ENCODE data around the gene DOCK1.

The DOCK1 gene

DNA sequence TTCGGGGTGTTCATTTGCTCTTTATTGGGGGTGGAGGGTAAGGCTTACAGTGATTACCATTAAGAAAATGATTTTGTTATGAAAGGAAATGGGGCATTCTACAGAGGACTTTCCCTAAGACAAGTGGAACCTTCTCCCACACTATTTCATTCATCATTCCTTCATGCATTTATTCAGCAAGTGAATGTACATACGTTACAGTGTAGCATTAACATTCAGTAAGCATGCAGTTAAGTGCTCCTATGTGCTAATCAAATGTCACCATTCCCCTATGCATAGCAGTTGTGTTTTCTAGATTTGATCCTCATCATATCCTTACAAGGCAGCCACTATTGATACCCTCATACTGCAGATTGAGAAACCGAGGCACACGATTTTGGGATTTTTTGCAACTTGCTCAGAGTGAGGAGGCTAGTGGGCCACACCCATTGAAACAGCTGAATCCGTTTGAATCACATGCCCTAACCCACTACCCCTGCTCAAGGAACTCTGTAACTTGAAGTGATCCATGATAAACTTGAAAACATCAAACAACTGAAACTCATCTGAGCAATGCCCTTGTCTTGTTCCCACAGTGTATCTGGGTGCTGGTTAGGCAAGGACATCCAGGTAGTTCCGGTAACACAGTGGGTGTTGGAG, 274.5 kb downstream of the DOCK1 start:
- no peak for DNase-seq (ENCODE audit: low read depth in 2 of 2)

DNA sequence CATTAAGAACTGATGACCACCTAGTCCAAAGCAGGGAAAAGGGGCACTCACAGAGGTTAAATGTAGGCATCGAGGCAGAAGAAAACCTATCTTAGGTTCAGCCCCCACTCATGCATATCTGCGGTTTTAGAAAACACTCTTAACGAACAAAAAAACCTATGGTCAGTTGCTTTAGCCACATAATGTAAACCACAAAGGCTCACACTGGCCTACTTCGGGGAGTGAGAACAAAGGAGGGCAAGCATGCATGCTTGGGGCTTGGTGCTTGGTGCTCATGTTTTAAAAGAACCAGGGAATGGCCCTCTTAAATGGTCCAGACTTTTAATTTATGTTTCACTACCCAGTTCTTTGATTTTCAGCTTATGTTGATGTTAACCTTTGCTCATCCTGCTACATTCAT, 276.9 kb downstream of the DOCK1 start:
- no peak for DNase-seq (ENCODE audit: low read depth in 2 of 2)

DNA sequence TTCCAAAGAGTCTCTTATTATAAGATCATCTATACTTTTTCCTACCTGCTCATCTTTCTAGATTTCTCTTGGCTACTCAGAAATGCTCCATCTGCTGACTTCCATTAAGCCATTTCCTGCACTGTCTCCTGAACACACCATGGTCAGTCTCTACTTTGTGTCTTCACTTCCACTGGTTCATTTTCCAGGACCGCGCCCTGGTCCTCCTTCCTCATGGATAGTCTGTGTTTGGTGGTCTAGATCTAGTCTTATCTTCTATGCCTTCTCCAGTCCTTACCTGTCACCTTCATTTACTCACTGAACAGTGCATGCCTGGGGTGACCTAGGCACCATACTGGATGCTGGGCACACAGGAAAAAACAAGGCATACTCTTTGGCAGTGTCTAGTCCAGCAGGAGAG, 279.4 kb downstream of the DOCK1 start:
- DNase-seq (ENCODE audit: low read depth in 2 of 2): no peak

DNA sequence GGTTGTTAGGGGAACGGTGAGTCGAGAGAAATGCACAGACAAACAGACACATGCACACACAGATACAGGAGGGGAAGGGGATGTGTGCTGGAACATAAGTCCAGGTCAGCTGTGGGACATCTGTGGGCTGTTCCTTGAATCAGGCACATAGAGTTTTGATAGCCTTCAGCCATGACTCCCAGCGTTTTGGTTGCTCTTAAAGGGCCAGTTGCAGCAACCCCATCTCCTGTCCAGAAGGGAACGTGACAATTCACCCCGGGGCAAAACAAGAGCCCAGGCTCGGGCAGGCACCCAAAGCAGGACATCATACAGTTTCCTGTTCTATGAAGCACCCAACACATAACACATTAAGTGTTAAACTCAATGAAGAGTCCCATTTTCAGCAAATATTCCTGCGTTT, 281.6 kb downstream of the DOCK1 start:
- DNase-seq (ENCODE audit: low read depth in 2 of 2): no peak

DNA sequence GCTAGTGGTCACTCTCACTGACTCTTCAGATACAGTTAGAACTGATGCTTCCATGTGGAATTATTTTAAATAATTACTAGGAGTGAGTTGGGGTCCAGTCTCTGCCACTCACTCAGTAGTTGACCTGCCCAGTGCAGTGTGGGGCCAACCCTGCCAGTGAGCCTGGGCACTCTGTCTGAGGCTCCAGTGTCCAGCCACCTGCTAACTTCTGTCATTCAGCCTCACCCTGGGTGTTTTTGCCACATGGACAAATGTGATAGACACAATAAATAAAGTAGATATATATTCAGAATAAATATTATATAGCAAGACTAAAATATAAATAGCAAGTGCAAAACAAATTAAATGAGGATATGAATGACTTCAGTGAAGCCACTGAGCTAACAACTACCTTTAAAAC, 284.0 kb downstream of the DOCK1 start:
- DNase-seq (ENCODE audit: low read depth in 2 of 2): no peak

DNA sequence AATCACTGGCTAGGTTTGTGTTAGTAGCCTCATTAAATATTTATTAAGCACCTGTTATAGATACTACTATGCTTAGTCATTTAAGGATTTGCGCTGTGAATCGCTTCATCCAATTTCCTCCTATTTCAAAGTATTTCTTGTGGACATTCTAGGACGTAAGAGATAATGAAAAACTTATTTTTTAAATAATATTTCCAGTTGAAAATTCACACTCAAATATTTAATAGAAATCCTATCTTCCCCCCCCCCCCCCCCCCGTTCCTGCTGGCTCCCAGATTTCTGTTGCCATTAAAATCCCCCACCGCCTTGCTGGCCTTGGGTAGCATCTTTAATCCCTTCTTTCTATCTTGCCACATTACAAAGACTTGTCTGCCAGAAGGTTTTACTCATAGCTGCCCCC, 285.2 kb downstream of the DOCK1 start:
- DNase-seq (ENCODE audit: low read depth in 2 of 2): no peak

DNA sequence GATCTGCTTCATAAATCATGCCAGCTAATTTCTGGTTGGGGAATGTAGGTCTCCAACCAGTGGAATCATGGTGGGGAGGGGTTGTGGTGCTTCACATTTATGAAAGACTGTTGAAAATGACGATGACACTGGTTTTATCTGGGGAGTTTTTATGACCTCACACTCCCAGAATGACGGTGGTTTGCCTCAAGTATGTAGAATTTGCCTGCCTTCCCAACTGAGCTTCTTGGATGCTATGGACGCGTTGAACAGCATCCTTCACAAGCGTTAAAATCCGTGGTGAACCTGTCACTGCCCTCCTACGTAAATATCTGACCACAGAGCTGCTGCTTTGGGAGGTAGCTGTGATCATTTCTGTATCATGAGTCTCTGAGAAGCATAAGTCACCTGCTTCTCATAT, 287.9 kb downstream of the DOCK1 start:
- DNase-seq (ENCODE audit: low read depth in 2 of 2): no peak

DNA sequence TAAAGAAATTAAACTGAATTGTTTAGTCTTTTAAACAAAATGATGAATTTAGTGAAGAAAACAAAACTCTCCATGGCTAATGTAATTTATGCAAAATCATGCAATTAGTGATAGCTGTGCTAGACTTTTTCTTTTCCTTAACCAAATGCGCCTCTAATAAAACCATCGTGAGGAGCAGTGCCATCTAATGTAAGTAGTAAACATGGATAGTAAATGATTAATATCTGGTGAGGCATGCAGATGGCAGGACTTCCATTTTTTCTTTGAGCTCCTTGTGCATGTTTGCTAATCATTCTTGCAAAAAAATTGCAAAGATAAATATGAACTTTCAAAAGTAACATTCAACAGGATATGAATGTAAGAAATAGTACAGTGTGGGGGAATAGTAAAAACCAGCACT, 288.9 kb downstream of the DOCK1 start:
- DNase-seq (ENCODE audit: low read depth in 2 of 2): no peak

DNA sequence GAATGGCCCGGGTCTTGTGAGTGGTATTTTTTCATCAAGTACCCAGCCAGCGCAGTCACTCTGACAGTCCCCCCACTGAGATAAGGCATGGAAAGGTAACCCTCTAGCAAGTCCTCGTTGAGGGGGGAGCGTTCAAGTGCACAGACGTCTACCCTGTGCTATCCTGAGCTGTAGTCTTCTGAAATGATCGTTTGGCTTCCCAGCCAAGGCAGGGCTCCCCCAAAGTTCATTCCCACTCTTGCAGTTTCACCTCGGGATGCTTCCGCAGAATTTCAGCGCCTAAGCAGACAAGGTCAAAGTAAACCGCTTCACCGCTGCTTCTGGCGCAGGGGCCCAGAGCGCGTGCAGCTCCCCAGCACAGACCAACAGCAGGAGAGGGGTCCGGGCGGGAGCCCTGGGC, 289.4 kb downstream of the DOCK1 start:
- DNase-seq (ENCODE audit: low read depth in 2 of 2): no peak

DNA sequence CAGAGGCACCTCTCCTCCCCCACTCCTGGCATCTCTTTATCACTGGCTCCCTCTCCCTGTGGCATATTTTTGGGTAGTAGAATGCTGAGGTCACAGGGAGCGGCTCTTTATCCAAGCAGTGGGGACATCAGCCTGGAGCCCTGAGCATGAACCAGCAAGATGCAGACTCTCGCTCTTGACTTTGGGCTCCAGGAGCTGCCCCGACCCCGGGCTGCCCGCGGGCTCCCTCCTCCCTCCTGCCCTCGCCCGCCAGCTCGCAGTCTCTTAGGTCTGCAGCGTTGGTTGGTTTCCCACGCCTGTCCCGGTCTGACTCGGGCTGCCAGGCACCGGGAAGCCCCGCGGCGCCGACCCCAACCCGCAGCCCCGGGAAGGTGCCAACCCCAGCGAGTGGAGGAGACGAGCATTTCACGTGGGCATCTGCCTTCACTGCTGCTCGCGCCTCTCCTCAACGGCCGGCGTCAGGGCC, 289.8 kb downstream of the DOCK1 start:
- DNase-seq (ENCODE audit: low read depth in 2 of 2): no peak

DNA sequence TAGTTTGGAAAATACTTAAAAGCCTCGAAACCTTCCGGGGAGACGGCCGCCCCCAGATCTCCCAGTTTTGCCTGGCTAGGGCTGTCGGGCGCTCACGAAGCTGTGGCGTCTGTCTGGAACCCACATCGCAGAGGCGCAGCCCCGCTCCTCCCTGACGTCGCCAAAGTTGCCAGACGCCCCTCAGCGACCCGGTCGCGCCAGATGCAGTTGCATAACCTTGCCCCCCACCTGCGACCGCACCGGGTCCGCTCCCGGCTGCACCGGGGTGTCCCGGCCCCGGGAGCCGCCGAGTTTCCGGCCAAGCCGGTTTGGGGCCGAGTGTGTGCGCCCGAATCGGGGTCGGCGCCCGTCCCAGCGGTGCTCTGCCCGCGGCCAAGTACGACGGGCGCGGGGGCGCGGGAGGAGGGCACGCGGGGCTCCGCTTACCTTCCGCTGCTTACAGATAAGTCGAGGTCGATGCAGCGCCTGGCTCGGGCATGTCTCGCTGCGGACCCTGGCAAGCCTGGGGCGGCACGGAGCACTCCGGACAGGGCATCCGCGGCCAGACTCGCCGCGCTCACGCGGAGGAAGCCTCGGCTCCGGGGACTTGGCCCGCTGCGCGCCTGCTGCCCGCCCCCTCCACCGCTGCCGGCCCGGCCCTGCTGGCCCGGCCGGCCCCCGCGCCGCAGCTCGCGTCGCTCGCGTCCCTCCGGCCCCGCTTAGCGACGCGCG, 290.5 kb downstream of the DOCK1 start:
- DNase-seq (ENCODE audit: low read depth in 2 of 2): no peak

DNA sequence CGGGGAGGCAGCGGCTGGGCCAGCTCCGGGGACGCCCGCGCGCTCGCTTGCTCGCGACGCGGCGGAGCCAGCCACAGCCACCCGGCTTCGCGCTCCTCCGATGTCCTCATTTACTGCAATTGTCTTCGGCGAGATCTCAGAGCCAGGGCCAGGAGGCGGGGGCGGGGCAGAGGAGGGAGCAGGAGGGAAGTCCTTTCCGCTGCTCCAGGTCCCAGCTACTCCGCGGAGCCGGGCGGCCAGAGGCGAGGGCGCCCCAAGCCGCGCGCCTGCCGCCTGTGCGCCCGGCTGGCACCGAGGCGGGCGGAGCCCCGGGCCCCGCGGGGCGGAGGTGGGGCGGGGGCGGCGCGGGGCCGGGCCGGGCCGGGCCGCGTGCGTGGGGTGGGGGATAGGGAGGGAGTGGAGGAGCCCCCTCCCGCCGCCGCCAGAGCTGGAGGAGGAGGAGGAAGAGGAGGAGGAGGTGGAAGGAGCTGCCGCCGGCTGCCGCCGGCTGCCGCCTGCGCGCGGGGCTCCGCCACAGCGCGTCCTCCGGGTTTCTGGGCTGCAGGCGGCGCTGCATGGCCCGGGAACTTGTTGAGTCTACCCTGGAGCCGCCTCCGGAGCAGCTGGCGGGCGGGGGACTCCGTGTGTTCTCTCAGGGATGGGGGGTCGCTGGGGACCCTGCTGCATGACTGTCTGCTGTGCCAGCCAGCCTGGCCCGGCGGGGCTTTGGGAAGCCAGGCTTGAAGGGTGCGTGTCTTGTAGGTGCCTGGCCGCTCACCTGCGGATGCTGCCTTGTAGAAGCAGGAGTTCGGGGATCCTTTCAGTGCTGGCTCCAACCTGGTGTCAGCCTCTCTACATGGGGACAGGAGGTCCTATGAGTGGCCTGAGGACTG, 291.3 kb downstream of the DOCK1 start, which contains the start of gene INSYN2A:
INSYN2A (minus strand) TSS at position 310 of the 872 bp plus-strand sequence. CDS start 20,196 bp downstream, outside the sequence.
- DNase-seq (ENCODE audit: low read depth in 2 of 2): no peak

DNA sequence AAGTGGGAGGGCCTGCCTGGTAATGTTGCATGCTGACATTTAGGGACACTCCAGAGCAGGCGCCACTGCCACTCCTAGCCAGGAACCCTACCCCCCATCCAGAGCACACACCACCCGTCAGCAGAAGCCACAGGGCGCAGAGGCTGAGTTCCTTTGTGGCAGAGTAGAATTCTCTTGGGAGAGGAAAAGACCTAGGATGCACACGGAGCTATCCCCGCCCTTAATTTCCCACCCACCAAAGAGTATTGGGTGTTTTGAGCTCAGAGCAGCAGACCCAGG, 291.9 kb downstream of the DOCK1 start:
- DNase-seq (ENCODE audit: low read depth in 2 of 2): no peak

DNA sequence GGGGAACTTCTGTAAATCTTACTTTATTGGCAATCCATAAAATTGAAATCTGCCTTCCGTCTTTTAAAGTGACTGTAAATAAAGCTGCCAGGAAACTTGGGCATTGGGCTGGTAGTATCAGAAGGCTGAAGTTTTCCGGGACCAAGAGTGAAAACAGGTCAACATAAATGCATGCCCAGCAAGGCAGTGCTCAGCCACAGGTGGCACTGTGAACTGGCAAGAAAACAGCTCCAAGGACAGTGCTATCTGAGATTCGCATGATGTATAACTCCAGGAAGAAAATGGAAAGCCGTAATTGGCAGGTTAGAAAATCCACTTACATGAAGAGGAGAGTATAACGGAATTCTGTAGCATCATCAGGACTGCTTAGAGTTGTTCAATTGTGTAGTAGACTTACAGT, 293.1 kb downstream of the DOCK1 start:
- DNase-seq (ENCODE audit: low read depth in 2 of 2): no peak

DNA sequence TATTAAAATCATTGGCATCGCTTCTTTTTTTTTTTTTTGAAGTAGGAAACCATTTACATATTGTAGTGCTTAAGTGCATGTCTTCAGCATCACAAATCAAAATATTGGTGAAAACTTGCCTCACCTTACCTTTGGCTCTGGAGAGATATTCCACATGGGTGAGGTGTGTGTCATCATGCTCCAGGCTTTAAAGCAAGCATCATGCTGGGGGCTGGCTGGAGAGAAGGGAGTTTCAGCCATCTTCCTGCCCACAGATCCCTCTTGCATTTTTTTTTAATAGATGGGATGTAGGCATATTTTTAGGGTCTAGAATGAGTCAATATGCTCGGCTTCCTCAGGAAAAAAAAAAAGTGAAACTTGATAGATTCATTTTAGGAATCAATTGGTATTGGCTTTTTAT, 293.5 kb downstream of the DOCK1 start:
- no peak for DNase-seq (ENCODE audit: low read depth in 2 of 2)

DNA sequence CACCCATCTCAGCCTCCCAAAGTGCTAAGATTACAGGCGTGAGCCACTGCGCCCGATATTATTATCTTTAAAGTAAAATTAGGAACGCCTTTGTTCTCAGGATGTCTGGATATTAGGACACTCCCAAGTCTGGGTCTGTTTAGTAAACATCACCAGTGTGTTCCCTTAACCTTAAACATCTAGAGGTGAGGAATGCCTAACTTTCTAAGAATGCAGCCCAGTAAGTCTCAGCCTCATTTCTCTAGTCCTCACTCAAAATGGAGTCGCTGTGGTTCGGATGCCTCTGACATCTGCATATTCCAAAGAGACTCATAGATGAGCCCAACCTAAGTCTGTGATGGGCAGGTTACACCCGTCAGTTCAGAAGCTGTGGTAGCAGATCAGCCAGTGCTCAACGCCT, 295.4 kb downstream of the DOCK1 start:
- no peak for DNase-seq (ENCODE audit: low read depth in 2 of 2)

DNA sequence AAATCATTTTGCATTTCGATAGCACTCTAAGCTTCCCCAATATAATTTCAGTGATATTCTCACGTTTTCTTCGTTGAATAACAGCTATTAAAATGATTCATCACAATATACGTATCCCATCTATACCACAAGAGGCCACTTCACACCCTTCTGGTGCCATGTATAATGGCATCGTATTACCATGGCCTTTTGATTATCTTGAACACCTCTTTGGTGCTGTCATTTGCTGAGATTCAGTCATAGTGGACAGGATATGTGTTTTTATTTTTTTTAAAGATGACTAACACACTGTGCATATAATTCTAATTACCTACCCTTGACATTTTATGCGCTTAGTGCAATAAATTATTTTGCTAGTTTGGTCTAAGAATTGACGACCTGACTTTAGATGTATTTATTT, 297.8 kb downstream of the DOCK1 start:
- no peak for DNase-seq (ENCODE audit: low read depth in 2 of 2)

DNA sequence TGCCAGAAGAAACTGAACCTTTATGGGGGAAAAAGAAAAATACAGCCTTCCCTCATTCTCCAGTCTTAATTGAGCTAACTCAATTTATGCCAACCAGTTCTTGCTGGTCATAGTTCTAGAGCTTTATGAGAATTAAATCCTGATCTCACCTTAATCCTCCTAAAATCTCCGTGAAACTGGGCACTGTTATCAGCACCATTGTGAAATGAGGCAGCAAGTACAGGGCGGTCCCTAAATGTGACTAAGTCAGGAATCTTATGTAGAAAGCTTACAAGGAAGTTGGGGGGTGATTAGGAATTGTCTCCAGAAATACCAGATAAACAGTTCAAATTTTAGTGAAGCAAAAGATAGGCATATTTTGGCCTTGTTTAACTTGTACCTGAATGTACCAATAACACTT, 301.9 kb downstream of the DOCK1 start:
- DNase-seq (ENCODE audit: low read depth in 2 of 2): no peak

DNA sequence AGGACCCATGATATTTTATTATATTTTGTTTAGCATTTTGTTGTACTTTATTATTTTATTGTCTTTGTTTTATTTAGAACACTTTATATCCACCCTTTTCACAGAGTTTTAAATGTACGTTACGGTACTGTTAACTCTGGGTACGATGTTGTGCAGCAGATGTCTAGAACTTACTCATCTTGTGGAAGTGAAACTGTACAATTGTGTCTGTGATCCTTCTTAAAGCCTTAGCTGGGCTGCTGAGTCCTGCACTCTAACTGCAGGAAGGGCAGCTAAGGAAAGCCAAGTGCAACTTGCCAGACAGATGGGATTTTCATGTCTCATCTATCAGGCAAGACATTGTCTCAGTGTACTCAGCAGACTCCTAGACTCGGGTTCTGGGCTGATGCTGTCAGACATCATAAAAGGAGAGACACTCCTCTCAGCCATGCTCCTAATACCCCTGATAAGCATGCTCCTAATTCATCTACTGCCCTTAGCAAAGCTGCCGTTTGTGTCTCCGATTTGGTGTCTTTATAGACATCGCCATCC, 305.8 kb downstream of the DOCK1 start:
- DNase-seq (ENCODE audit: low read depth in 2 of 2): no peak

DNA sequence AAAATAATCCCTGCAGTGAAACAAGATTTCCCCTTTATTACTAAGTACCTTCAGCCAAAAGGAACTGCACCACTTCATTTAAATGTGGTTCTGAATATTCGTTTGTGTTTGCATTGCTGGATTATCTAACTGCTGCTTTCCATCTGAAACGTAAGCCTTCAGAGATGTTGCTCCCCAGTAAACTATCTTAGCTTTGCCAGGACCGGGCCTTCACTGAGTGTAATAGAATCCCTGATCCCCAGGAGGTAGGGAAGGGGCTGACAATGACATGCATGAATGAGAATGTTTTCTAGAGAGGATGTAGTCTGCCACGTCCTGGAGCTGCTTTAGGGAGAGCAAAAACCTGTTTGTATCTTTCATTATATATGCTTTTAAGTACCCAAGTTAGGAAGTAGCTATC, 310.6 kb downstream of the DOCK1 start:
- no peak for DNase-seq (ENCODE audit: low read depth in 2 of 2)

DNA sequence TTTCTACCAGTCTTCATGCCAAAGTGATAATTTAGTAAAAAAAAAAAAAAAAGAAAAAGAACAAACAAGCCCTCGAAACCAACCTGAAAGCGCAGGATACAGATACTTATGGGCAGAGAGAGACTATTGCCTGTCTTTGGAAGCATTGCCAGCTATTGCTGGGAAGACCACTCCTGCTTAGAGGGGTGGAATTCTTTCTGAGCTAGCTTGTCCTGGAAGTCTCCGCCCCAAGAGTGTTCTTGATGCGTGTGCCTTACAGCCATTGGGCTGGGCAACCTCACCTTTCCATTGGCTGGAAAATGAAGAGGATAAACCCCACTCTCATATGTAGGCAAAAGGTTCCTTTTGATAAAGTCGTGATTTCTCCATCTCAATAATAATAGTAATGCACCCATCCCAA, 311.0 kb downstream of the DOCK1 start:
- DNase-seq (ENCODE audit: low read depth in 2 of 2): no peak

DNA sequence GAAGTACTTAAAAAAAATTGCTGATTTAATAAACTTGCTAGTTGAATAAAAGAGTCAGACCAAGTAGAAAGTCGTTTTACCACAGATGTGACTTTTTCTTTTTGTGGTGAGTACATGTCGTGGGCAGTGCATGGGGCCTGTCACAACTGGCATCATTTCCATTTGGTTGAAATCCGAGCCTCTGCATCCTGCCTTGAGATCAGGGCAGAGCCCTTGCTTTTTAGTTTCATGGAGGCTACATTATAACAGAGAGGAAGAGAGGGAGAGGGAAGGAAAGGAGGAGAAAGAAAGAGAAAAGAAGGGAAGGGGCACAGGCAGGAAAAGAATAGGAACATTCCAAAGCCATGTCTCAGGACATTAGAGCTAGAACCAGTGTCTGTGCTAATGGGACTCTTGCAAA, 311.6 kb downstream of the DOCK1 start:
- DNase-seq (ENCODE audit: low read depth in 2 of 2): no peak

DNA sequence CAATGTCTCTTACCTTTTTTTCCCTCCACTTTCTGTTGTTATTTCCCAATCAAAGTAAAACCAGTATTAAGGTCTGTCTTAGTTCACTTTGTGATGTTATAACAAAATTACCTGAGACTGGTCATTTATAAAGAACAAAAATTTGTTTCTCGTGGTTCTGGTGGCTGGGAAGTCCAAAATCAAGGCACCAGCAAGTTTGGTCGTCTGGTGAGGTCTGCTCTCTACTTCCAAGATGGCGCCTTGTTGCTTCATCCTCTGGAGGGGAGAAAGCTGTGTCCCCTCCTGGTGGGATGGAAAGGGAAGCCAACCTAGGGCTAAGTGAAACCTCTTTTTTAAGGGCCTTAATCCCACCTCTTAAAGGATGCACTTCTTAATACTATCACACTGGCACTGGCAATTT, 313.4 kb downstream of the DOCK1 start:
- no peak for DNase-seq (ENCODE audit: low read depth in 2 of 2)
